ENCODE data around the gene NRM. TPM values are rescaled to one million over a fixed set of nuclear protein-coding genes. Genes with fewer than 3 reads are reported as not detected.

NRM gene
- total and polyA plus RNA-seq, 9 donors, result 3.4 to 23.2 (median 15.3) TPM

DNA sequence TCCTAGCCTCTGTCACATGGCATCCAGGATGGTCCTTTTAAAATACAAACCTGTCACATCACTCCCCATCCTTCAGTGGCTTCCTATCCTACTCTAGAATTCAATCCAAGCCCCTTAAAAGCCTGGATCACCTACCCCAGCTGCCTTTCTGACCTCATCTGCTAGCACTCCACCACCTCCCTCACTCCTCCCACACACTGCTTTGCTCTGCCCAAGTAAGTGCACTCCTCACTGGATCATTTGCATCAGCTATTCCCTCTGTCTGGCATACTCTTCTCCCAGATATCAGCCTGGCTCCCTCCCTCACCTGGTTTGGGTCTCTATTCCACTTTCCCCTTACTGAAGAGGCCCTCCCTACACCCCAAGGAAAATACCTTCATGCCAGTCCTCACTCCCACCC lies 33.3 kb downstream of the NRM start:
- TF ChIP-seq POLR2A (IDR thresholded peaks at IDR 0.05), result no peak
- TF ChIP-seq CTCF (IDR thresholded peaks at IDR 0.05), result no peak
- TF ChIP-seq EP300 (IDR thresholded peaks at IDR 0.05), result no peak
- intact Hi-C loops (cut with DNase I), result loop anchor here in 1 of 4 donors (10.0 kb wide), 1 partner anchor 163 kb away; no protein-coding TSS in a partner anchor
- Histone ChIP-seq H3K36me3 (no peaks in the 10 kb centered on the region), H3K27me3 (no peaks in the 10 kb centered on the region), H3K27ac (no peak overlapping the region), H3K9me3 (no peaks in the 10 kb centered on the region), H3K4me3 (no peak overlapping the region), H3K4me1 (ENCODE audit: insufficient read depth) (no peaks in the 10 kb centered on the region)
- DNase-seq, result no peak

GRCh38 chr6:30656513-30656912 lies 34.3 kb downstream of the NRM start:
- Histone ChIP-seq H3K9me3 (no peaks in the 10 kb centered on the region), H3K36me3 (no peaks in the 10 kb centered on the region), H3K27ac (no peak overlapping the region), H3K4me1 (ENCODE audit: insufficient read depth) (no peaks in the 10 kb centered on the region), H3K4me3 (no peak overlapping the region), H3K27me3 (no peaks in the 10 kb centered on the region)
- WGBS, 3 donors, result 60 to 70% (median 69%) methylated on average over 7 of the region's 7 CpGs
- no peak for DNase-seq
- intact Hi-C loops (cut with DNase I), result loop anchor here in 1 of 4 donors (10.0 kb wide), 1 partner anchor 162 kb away; no protein-coding TSS in a partner anchor
- no peak for TF ChIP-seq EP300 (IDR thresholded peaks at IDR 0.05)

- Histone ChIP-seq H3K4me1 (ENCODE audit: insufficient read depth) (no peaks in the 10 kb centered on the region), H3K27ac (no peak overlapping the region), H3K9me3 (no peaks in the 10 kb centered on the region), H3K27me3 (no peaks in the 10 kb centered on the region), H3K4me3 (no peak overlapping the region), H3K36me3 (no peaks in the 10 kb centered on the region)
- intact Hi-C loops (cut with DNase I), result loop anchor here in 1 of 4 donors (10.0 kb wide), 1 partner anchor 161 kb away; no protein-coding TSS in a partner anchor
- DNase-seq, result no peak
- TF ChIP-seq POLR2A (IDR thresholded peaks at IDR 0.05) (no peak), CTCF (IDR thresholded peaks at IDR 0.05) (no peak), EP300 (IDR thresholded peaks at IDR 0.05) (no peak)
- 84 to 93% (median 87%) methylated on average over 3 of the region's 3 CpGs for WGBS, 3 donors
These were observed 35.1 kb downstream of the NRM start for GRCh38 chr6:30655743-30656094.

GRCh38 chr6:30654798-30655742 lies 35.7 kb downstream of the NRM start:
- intact Hi-C loops (cut with DNase I), result loop anchor here in 1 of 4 donors (10.0 kb wide), 1 partner anchor 160 kb away; no protein-coding TSS in a partner anchor
- DNase-seq, result no peak
- Histone ChIP-seq H3K36me3 (no peaks in the 10 kb centered on the region), H3K9me3 (no peaks in the 10 kb centered on the region), H3K27ac (no peak overlapping the region), H3K4me3 (no peak overlapping the region), H3K27me3 (no peaks in the 10 kb centered on the region), H3K4me1 (ENCODE audit: insufficient read depth) (no peaks in the 10 kb centered on the region)
- 82 to 84% (median 82%) methylated on average over 19 of the region's 19 CpGs for WGBS, 3 donors
- no peak for TF ChIP-seq POLR2A (IDR thresholded peaks at IDR 0.05)
- TF ChIP-seq CTCF (IDR thresholded peaks at IDR 0.05), result no peak
- TF ChIP-seq EP300 (IDR thresholded peaks at IDR 0.05), result no peak

DNA sequence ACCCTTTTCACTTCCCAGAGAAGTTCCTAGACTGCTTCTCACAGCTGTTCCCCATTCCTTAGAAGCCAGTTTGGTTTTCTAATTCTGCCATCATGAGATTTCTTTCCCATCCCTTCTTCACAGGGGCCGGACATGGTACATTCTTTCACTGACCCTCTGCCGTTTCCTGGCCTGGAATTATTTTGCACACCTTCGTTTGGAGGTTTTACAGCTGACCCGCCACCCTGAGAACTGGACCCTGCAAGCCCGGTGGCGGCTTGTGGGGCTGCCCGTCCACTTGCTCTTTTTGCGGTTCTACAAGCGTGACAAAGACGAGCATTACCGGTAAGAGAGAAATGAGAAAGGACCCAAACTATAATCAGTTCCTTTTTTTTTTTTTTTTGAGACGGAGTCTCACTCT lies 39.6 kb downstream of the NRM start:
- intact Hi-C loops (cut with DNase I), result loop anchor here in 1 of 4 donors (10.0 kb wide), 1 partner anchor 156 kb away; no protein-coding TSS in a partner anchor
- H3K4me3 ChIP-seq, result no peak overlapping the region
- 85 to 88% (median 86%) methylated on average over 12 of the region's 12 CpGs for WGBS, 3 donors
- TF ChIP-seq CTCF (IDR thresholded peaks at IDR 0.05) (no peak), EP300 (IDR thresholded peaks at IDR 0.05) (no peak), POLR2A (IDR thresholded peaks at IDR 0.05) (no peak)
- no peaks in the 10 kb centered on the region for H3K27me3 ChIP-seq
- no peaks in the 10 kb centered on the region for H3K4me1 ChIP-seq (ENCODE audit: insufficient read depth)
- no peaks in the 10 kb centered on the region for H3K36me3 ChIP-seq
- H3K9me3 ChIP-seq, result no peaks in the 10 kb centered on the region
- H3K27ac ChIP-seq, result no peak overlapping the region
- no peak for DNase-seq
